ENCODE data around the gene LYRM2.

The LYRM2 gene

DNA sequence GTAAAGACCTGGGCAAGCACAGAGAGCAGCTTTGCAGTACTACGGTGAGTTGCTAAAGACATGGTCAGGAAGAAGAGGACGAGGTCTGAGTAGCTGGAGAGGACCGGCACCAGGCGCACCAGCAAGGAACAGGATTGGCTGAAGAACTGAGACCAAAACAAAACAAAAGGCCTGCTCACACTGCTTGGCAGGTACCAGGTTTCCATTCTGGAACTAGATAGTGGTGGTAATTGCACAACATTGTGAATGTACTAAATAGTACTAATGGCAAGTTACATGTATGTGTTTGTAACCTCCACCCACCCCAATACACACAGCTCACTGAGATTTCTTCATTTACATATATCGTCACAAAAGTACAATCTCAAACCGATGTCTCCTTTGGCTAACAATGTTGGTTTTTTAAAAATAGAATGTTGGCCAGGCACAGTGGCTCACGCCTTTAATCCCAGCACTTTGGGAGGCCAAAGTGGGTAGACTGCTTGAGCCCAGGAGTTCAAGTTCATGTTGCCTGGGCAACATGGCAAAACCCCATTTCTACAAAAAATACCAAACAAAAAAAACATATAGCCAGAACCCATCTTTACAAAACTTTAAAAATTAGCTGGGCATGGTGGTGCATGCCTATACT is 32.5 kb upstream of the LYRM2 start:
- Histone ChIP-seq H3K4me3 (ENCODE audit: low read length) (no peak overlapping the region), H3K9me3 (ENCODE audit: control insufficient read depth, low read length) (no peaks in the 10 kb centered on the region), H3K4me1 (ENCODE audit: control insufficient read depth, insufficient read depth, low read length) (peaks cover 4% of the 10 kb centered on the region), H3K27me3 (replicated peaks; ENCODE audit: control insufficient read depth, insufficient read depth, low read length) (no peaks in the 10 kb centered on the region), H3K9ac (ENCODE audit: low read length) (no peak overlapping the region), H3K36me3 (ENCODE audit: control insufficient read depth, insufficient read depth, low read length, severe bottlenecking) (peaks cover 75% of the 10 kb centered on the region)
- no peak for DNase-seq (ENCODE audit: low read depth)

DNA sequence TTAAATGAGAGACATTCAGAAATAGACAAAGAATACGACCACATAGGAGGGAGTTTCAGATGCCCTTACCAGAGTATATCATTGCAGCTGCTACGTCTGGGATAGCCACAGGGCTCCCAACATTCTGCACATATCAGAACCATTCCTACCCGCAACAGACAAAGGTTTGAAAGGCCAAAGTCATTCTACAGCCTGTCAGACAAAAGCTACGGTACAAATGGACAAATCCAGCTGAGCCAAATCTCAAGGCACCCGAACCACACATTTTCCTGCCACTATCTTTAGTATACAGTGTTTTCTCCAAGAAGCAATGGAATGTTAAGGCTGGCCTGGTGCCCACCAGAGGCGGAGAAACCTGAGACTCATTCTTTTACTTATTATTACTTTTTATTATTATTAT is 30.5 kb upstream of the LYRM2 start:
- Histone ChIP-seq H3K9me3 (ENCODE audit: control insufficient read depth, low read length) (no peaks in the 10 kb centered on the region), H3K27me3 (replicated peaks; ENCODE audit: control insufficient read depth, insufficient read depth, low read length) (no peaks in the 10 kb centered on the region), H3K36me3 (ENCODE audit: control insufficient read depth, insufficient read depth, low read length, severe bottlenecking) (peaks cover 70% of the 10 kb centered on the region), H3K9ac (ENCODE audit: low read length) (no peak overlapping the region), H3K4me1 (ENCODE audit: control insufficient read depth, insufficient read depth, low read length) (no peaks in the 10 kb centered on the region), H3K4me3 (ENCODE audit: low read length) (no peak overlapping the region)
- no peak for DNase-seq (ENCODE audit: low read depth)

DNA sequence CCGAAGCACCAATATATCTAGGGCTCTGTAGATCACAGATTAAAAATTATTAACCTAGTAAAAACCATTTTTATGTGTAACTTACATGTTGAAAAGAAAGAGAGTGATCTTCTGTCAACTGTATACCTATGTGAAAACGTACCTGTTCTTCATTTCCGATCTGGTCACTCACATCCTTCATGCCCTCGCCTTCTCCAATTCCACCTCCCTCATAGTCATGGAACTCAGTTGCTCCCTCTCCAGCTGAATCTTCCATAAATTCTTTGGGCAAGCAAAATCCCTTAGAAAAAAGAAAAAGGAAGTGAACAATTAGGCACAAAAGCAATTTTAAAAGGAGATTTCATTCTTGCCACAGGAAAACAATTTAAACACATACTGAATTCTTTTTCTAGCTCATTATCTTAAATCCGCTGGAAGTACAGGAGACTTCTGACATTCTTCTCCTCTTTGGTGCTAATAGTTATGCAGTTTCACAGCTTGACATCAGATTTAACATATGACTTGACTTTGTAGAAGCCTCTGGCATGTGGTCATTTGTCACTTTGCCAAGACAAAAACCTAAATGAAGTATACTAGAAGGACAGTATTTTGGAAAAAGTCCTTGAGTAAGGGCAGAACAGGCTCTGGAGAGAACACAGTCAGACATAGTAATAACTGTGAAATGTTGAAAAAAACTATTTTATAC is 29.5 kb upstream of the LYRM2 start:
- peak; percentile 22 for DNase-seq (ENCODE audit: low read depth)
- no peak overlapping the region for H3K4me3 ChIP-seq (ENCODE audit: low read length)
- no peaks in the 10 kb centered on the region for H3K4me1 ChIP-seq (ENCODE audit: control insufficient read depth, insufficient read depth, low read length)
- no peak overlapping the region for H3K9ac ChIP-seq (ENCODE audit: low read length)
- H3K36me3 ChIP-seq (ENCODE audit: control insufficient read depth, insufficient read depth, low read length, severe bottlenecking) = peaks cover 72% of the 10 kb centered on the region
- H3K27me3 ChIP-seq (replicated peaks; ENCODE audit: control insufficient read depth, insufficient read depth, low read length) = no peaks in the 10 kb centered on the region
- H3K9me3 ChIP-seq (ENCODE audit: control insufficient read depth, low read length) = no peaks in the 10 kb centered on the region

DNA sequence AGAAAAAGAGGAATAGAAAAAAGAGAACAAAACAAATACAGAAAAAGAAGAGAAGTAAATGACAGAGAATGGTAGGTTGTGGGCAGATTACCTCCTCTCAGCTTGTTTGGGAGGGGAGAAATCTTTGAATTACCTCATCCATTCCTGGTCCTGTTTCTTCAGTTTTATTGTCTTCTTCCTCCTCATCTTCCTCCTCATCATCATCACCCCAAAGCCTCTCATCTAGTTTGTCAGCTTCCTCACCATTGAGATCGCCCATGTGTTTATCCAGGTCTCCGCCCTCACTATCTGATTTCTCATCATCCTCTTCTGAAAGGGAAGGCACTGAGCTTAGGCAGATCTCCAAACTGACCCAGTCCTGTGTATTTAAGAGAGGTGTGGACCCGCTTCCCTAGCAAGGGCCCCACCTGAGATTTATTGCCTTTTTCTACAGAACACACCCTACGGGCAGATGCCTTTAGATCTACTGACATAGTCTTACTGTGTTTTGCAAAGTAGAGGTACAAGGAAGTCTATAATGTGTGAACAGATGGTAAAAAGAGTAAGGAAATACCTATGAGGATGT is 24.2 kb upstream of the LYRM2 start:
- no peaks in the 10 kb centered on the region for H3K27me3 ChIP-seq (replicated peaks; ENCODE audit: control insufficient read depth, insufficient read depth, low read length)
- peaks cover 85% of the 10 kb centered on the region for H3K36me3 ChIP-seq (ENCODE audit: control insufficient read depth, insufficient read depth, low read length, severe bottlenecking)
- no peak overlapping the region for H3K4me3 ChIP-seq (ENCODE audit: low read length)
- H3K9me3 ChIP-seq (ENCODE audit: control insufficient read depth, low read length) = no peaks in the 10 kb centered on the region
- H3K4me1 ChIP-seq (ENCODE audit: control insufficient read depth, insufficient read depth, low read length) = no peaks in the 10 kb centered on the region
- DNase-seq (ENCODE audit: low read depth) = no peak
- H3K9ac ChIP-seq (ENCODE audit: low read length) = no peak overlapping the region

DNA sequence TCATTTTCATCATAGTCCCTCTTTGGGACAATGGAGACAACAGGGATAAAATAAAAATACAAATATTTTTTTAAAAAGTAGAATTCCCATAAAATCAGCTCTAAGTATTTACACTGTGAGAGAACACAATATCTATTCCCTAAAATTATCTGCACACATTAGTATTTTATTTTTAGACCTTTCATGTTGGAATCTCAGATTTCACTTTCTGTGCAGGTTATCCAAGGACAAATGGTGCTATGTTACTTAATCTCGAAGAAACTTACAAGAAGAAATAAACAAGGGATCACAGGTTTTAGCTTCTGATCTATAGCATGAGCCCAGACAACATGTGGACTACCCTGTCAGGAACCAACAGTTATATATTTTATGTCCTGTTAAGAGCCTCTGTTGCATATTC is 23.0 kb upstream of the LYRM2 start:
- peaks cover 85% of the 10 kb centered on the region for H3K36me3 ChIP-seq (ENCODE audit: control insufficient read depth, insufficient read depth, low read length, severe bottlenecking)
- H3K4me3 ChIP-seq (ENCODE audit: low read length) = no peak overlapping the region
- H3K9me3 ChIP-seq (ENCODE audit: control insufficient read depth, low read length) = no peaks in the 10 kb centered on the region
- H3K9ac ChIP-seq (ENCODE audit: low read length) = no peak overlapping the region
- H3K27me3 ChIP-seq (replicated peaks; ENCODE audit: control insufficient read depth, insufficient read depth, low read length) = no peaks in the 10 kb centered on the region
- no peak for DNase-seq (ENCODE audit: low read depth)
- H3K4me1 ChIP-seq (ENCODE audit: control insufficient read depth, insufficient read depth, low read length) = no peaks in the 10 kb centered on the region

DNA sequence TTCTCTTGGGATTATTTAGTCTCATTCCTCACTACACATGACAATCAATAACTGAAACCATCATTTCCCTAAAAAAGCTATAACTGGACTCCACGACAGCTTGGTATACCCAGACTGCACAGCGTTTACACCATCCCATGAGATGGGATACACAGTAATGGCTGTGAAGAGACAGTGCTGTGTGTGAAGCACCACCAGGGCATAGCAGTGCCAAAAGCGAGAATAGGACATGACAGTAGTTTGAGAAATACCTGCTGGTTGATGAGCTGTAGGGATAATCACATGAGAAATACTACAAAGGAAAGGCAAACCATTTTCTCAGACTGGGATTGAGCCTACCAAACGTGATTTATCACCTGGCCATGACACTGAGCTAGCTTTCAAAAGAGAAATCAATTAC is 22.4 kb upstream of the LYRM2 start:
- no peaks in the 10 kb centered on the region for H3K27me3 ChIP-seq (replicated peaks; ENCODE audit: control insufficient read depth, insufficient read depth, low read length)
- DNase-seq (ENCODE audit: low read depth) = no peak
- H3K36me3 ChIP-seq (ENCODE audit: control insufficient read depth, insufficient read depth, low read length, severe bottlenecking) = peaks cover 88% of the 10 kb centered on the region
- no peak overlapping the region for H3K4me3 ChIP-seq (ENCODE audit: low read length)
- no peak overlapping the region for H3K9ac ChIP-seq (ENCODE audit: low read length)
- H3K9me3 ChIP-seq (ENCODE audit: control insufficient read depth, low read length) = no peaks in the 10 kb centered on the region
- H3K4me1 ChIP-seq (ENCODE audit: control insufficient read depth, insufficient read depth, low read length) = no peaks in the 10 kb centered on the region

DNA sequence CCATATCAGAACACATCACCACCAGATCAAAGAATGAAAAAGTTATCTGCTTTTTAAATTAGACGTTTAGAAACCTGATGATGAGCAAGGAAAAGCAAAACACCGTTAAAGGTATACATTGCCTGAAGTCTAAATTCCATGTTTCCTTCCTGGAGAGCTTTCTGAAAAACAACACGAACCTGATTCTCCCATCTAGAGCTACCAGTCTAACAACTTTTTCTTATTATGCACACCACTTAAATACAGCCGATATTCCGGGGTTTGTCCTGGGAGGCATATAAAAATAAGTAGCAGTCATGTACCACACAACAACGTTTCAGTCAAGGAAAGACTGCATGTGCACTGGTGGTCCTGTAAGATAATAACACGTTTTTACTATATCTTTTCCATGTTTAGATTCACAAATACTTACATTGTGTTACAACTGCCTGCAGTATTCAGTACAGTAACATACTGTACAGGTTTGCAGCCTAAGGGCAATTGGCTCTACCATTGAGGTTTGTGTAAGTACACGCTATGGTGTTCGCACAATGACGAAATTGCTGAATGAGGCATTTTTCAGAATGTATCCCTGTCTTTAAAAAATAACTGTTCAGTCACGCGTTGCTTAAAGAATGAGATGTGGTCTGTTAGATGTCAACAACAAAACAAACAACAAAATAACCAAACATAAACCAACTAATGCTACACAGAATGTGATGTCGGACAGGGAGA is 19.1 kb upstream of the LYRM2 start:
- Histone ChIP-seq H3K4me3 (ENCODE audit: low read length) (no peak overlapping the region), H3K36me3 (ENCODE audit: control insufficient read depth, insufficient read depth, low read length, severe bottlenecking) (peaks cover 92% of the 10 kb centered on the region), H3K27me3 (replicated peaks; ENCODE audit: control insufficient read depth, insufficient read depth, low read length) (no peaks in the 10 kb centered on the region), H3K9ac (ENCODE audit: low read length) (no peak overlapping the region), H3K9me3 (ENCODE audit: control insufficient read depth, low read length) (no peaks in the 10 kb centered on the region), H3K4me1 (ENCODE audit: control insufficient read depth, insufficient read depth, low read length) (no peaks in the 10 kb centered on the region)
- DNase-seq (ENCODE audit: low read depth) = no peak

DNA sequence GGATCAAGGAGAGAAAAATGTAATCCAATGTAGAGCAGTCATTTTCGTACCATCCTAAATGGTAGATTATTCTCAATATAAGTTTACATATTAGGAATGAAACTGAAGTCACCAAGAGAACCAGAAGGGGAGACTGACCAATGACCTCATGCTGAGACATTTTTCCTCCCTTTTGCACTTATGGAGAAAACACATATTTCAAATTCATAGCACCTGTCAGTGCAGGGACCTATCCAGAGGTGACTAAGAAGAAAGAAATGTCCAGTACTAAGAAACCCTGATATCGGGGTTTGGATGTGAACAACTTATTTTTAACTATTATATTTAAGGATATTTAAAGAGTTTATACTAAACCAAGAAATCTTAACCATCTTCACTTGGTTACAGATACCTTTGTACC is 16.6 kb upstream of the LYRM2 start:
- peaks cover 87% of the 10 kb centered on the region for H3K36me3 ChIP-seq (ENCODE audit: control insufficient read depth, insufficient read depth, low read length, severe bottlenecking)

DNA sequence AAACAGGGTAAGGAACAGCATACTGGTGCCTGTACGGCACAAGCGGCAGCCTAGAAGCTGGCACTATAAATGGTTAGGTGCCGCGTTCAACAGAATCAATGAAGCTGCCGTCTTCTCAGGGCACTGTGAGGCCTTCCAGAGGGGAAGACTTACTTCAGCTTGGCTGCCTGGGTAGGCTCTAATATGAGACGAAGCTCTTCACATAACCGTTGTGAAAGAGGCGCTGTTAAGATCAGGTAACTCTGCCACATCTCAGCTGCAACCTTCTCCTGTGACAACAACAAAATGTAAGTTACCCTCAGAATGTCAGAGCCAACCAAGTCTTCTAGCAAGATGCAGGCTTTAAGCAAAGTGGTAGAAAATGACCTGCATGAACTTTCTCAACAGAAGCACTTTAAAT is 12.0 kb upstream of the LYRM2 start:
- Histone ChIP-seq H3K9ac (ENCODE audit: low read length) (no peak overlapping the region), H3K36me3 (ENCODE audit: control insufficient read depth, insufficient read depth, low read length, severe bottlenecking) (peaks cover 90% of the 10 kb centered on the region), H3K4me3 (ENCODE audit: low read length) (no peak overlapping the region), H3K4me1 (ENCODE audit: control insufficient read depth, insufficient read depth, low read length) (no peaks in the 10 kb centered on the region), H3K27me3 (replicated peaks; ENCODE audit: control insufficient read depth, insufficient read depth, low read length) (no peaks in the 10 kb centered on the region), H3K9me3 (ENCODE audit: control insufficient read depth, low read length) (no peaks in the 10 kb centered on the region)
- DNase-seq (ENCODE audit: low read depth) = no peak

More for the DNA sequence above, 16.6 kb upstream of the LYRM2 start:
- no peaks in the 10 kb centered on the region for H3K27me3 ChIP-seq (replicated peaks; ENCODE audit: control insufficient read depth, insufficient read depth, low read length)
- H3K4me3 ChIP-seq (ENCODE audit: low read length) = no peak overlapping the region
- H3K9me3 ChIP-seq (ENCODE audit: control insufficient read depth, low read length) = no peaks in the 10 kb centered on the region
- DNase-seq (ENCODE audit: low read depth) = no peak
- no peak overlapping the region for H3K9ac ChIP-seq (ENCODE audit: low read length)
- H3K4me1 ChIP-seq (ENCODE audit: control insufficient read depth, insufficient read depth, low read length) = no peaks in the 10 kb centered on the region

DNA sequence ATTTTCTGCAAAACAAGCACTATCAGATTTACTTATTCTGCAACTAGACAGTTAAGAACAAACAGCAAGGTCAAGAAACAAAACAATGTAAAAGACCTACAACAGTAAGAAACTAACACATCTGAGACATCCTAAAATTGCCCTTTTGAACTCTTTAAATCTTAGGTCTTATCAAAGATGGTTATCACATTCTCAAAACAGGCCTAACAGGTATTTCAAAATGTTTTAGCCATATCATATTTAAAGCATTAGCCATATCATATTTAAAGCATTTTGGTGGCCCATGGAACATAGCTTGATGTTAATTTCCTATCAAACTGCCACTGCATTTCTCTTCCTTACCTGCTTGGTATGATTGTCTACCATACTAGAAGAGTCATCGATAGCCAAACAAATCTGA is 11.1 kb upstream of the LYRM2 start:
- H3K9me3 ChIP-seq (ENCODE audit: control insufficient read depth, low read length) = no peaks in the 10 kb centered on the region
- DNase-seq (ENCODE audit: low read depth) = no peak
- H3K9ac ChIP-seq (ENCODE audit: low read length) = no peak overlapping the region
- H3K27me3 ChIP-seq (replicated peaks; ENCODE audit: control insufficient read depth, insufficient read depth, low read length) = no peaks in the 10 kb centered on the region
- peaks cover 86% of the 10 kb centered on the region for H3K36me3 ChIP-seq (ENCODE audit: control insufficient read depth, insufficient read depth, low read length, severe bottlenecking)
- H3K4me3 ChIP-seq (ENCODE audit: low read length) = no peak overlapping the region
- no peaks in the 10 kb centered on the region for H3K4me1 ChIP-seq (ENCODE audit: control insufficient read depth, insufficient read depth, low read length)

DNA sequence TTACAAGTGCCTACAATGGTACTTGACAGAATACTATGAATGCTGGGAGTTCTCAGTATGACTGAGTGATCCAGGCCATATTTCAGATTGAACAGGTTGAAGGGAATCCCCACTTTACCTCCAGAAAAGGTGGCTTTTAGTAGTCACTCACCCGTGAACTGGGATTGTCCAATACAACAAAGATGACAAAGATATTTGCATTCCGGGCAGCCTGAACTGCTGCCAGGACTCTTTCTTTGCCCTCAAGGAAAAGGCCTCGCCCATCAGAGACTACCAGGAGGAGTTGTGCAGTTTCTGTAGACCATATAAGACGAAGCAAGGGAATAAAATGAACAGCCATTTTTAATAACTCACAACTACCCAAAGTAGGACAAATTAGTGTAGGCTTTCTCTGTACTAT is 6.3 kb upstream of the LYRM2 start:
- H3K27me3 ChIP-seq (replicated peaks; ENCODE audit: control insufficient read depth, insufficient read depth, low read length) = no peaks in the 10 kb centered on the region
- no peak overlapping the region for H3K9ac ChIP-seq (ENCODE audit: low read length)
- peaks cover 64% of the 10 kb centered on the region for H3K36me3 ChIP-seq (ENCODE audit: control insufficient read depth, insufficient read depth, low read length, severe bottlenecking)
- DNase-seq (ENCODE audit: low read depth) = no peak
- no peak overlapping the region for H3K4me3 ChIP-seq (ENCODE audit: low read length)
- no peaks in the 10 kb centered on the region for H3K9me3 ChIP-seq (ENCODE audit: control insufficient read depth, low read length)
- H3K4me1 ChIP-seq (ENCODE audit: control insufficient read depth, insufficient read depth, low read length) = peaks cover 7% of the 10 kb centered on the region

Measured in adipocyte (in vitro differentiated cells).